RPMI7951 (cell line): ENCODE data around the gene FAS. TPM values are rescaled to one million over a fixed set of nuclear protein-coding genes. Genes with fewer than 3 reads are reported as not detected.

Experiments used
- DNase-seq: peaks from one replicate; pipeline ENCODE4 v3.0.0-alpha.2; 2012; ENCODE audit warnings: low read depth
- total RNA-seq: library from RNA; depleted of rRNA; stranded (reverse); fragments of >200 nt; shearing (Covaris generic); gene quantifications from 2 replicates; pipeline ENCODE4 v1.2.3, GENCODE V29; 2014; rRNA removed

Gene FAS
- total RNA-seq, 1 experiment from 2014 or later: 24.9 TPM

DNA sequence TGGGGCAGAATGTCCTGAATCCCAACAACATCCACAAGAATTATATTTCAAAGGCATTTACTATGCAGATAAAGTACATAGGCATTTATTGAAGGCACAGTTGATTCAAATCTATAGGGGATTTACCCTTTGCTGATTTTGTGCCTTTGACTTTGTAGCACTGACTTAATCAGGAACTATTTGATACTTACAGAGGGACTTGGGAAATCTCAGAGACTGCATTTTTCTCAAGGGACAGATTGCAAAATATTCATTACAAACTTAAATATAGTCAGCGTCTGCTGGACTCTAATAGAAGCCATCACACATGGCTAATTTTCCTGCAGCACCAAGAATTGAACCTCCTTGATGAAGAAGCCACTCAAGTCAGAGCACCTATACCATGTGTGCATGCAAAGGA lies 44.9 kb downstream of the FAS start:
- no peak for DNase-seq

DNA sequence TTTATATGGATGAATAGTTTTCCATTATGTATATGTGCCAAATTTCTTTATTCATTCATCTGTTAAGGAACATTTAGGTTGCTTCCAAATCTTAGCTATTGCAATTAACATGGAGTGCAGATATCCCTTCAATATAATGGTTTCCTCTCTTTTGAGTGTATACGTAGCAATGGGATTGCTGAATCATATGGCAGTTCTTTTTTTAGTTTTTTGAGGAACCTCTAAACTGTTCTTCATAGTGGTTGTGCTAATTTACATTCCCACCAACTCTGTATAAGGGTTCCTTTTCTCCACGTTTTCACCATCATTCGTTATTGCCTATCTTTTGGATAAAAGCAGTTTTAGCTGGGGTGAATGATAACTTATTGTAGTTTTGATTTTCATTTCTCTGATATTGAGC lies 46.5 kb downstream of the FAS start:
- no peak for DNase-seq

DNA sequence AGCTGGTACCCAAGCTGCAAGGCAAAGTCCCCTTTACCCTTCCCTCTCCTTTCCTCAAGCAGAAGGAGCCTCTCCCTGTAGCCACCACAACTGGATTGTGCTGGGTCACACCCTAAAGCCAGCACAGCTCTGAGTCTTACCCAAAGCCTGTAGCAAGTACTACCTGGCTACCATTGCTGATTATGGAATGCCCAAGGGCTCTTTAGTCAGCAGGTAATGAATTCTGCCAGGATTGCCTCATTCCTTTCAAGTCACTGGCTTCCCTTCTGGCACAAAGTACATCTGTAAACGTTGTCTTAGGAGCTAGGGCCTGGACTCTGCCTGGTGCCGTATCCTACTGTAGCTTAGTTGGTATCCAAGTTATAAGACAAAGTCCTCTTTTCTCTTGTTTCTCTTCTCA lies 52.0 kb downstream of the FAS start:
- no peak for DNase-seq

DNA sequence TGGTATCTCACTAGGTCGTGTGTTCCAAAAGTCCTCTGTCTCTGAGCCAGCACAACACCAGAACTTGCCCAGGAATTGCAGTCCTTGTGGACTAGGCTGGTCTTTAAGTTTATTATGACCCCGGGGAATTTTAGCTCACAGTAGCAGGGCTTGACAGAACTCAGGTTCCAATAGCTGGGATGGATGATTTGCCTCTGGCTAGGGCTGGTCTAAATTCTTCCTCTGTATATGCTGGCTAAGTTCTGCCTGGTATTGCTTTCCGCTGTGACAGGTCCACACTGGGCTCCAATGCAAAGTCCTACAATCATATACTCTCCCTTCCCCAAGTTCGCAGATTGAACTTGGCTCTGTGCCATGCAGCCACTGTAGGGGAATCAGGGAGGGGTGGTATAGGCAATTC lies 52.5 kb downstream of the FAS start:
- no peak for DNase-seq

DNA sequence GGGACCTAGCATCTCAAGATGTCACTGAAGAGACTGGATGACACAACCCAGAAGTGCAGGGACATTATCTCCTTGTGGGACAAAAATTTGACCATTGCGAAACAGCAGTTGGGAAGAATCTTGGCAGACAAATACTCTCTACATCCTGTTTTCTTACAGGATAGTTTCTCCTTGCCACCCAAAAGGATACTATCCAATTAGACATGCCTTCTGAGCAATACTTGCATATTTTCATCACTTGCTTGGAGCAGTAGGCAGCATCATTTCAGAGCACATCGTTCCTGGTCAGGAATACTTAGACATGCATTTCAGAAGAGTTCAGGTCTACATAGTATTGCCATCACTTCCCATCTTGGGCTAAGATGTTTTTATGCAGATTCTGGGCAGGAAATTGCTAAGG lies 56.8 kb downstream of the FAS start:
- peak; percentile 7 for DNase-seq

DNA sequence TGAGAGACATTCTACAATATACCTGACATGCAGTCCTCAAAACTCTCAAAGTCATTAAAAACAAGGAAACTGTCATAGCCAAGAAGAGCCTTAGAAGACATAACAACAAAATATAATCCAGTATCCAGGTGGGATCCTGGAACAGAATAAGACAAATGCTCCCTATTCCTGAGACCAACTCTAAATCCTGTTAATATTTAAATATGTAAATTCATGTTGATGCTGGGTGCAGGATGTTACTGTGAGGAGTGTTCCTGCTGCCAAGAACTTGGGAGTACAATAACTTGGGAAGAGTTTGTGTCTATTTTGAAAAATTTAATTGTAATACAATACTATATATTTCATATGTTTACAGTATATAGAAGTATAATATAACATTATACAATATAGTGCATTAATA lies 61.0 kb downstream of the FAS start:
- DNase-seq: no peak

DNA sequence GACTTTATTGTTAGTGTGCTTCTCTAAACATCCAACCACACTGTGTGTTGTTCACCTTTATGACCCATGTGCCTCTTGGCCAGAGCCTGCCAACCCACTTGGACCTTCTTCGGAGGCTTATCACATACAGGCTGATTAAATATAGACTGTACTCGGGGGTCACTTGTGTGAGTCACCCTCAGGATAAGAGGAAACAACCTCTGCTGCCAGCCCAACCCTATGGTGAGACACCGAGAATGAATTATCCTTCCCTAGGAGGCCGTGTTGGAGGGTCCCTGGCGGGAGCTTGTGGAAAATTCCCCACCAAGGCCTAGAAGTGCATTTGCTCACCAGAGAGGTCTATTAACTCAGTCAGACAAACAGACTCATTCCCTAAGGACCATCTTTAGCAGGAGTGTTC lies 63.0 kb downstream of the FAS start:
- no peak for DNase-seq

DNA sequence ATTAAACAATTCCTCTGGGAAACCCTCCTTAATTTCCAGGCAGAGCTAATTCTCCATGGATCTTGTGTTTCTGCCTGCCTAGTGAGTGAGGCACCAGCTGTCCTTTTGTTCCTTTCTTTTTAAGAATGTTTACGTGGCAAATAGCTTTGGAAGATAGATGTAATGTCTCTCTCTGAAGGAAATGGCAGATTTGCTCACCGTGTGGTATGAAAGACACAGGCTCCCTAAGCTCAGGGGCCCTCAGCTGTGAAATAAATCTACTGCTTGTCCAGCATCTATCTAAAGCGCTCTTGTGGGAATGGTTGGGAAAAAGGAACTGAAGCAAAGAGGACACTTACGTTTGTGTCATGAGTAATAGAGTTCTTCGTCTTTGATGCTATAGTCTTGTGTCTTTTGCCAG lies 64.6 kb downstream of the FAS start:
- no peak for DNase-seq

DNA sequence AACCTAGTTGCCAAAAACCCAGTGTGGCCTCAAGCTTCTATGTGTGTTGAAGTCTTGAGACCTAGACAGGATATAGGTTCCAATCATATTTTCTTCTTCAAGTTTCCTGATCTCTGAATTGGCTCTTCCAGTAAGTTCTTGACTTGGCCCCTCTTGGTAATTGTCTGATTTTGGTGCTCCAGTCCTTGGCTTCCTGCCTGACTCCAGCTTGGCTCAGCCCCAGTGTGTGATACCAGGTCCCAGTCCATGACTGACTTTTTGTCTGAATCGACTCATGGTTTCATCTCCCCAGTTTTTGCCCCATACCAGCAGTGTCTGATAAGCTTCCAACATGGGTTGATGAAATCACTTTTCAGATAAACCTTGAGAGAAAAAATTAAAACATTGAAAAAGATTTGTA lies 72.3 kb downstream of the FAS start:
- DNase-seq: peak; percentile 31

DNA sequence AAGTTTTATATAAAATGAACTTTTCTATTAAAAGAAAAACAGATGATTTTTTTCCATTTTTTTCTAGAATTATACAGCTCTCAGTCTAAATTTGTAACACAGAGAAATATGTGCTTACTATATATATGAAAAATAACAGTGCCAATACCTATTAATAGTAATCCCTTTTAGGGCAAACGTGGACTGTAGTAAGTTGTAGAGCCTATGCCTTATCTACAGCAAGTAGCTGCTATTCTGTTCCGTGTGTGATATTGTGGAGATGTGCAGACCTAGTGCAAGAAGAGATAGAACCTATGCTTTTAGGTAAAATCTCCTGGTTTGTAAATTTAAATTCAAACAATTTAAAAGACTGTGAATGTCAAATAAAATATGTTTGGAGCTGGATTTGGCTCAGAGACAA lies 72.9 kb downstream of the FAS start:
- DNase-seq: no peak

DNA sequence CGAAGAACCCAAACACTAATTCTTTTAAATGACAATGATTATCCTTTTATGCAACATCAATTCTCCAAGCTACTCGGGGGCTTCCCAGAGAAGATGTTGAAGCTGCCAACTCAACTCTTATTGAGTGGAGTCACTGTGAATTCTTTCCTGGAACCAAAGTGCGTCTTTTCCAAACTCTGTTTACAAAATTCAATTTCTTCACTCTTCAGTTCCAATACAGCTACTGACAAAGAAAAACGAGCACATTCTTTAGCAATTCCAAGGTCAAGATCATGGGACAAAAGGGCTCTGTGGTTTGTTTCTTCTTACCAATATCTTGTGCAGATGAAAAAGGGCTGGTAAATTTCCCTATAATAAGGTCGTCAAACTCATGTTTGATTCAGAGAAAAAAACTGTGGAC lies 74.2 kb downstream of the FAS start:
- DNase-seq: no peak

Other genes with a start within 250 kb of the FAS start
- gene LIPN, start 230.8 kb upstream of the FAS start, total RNA-seq: not detected in 2 replicates
- not detected in 2 replicates for gene LIPM, start 188.1 kb upstream of the FAS start, total RNA-seq
- not detected in 2 replicates for gene ANKRD22, start 139.0 kb upstream of the FAS start, total RNA-seq
- 38.7 and 41.3 TPM in 2 replicates for gene STAMBPL1, start 110.6 kb upstream of the FAS start, total RNA-seq
- gene ACTA2, start 38.0 kb upstream of the FAS start, total RNA-seq: 29.9 and 50.3 TPM in 2 replicates
- gene CH25H, start 216.5 kb downstream of the FAS start, total RNA-seq: 0.49 and 0.72 TPM in 2 replicates